Peyer's patch (tissue), 4 donors: ENCODE data around the gene ANKIB1. TPM values are rescaled to one million over a fixed set of nuclear protein-coding genes. Genes with fewer than 3 reads are reported as not detected.

ENCODE experiments used
- DNase-seq, 3 donors: peaks; one replicate each; pipeline ENCODE4 v3.0.0-alpha.2; 2017 to 2019
- H3K27ac ChIP-seq, 4 donors: fragments of 200-600 bp; sonication (generic); one replicate each; pipeline ENCODE4 v1.5.1; 2016 to 2019
- H3K27me3 ChIP-seq, 2 donors: fragments of 200-600 bp; sonication (generic); one replicate each; pipeline ENCODE4 v1.5.1; 2019
- H3K36me3 ChIP-seq, 3 donors: fragments of 200-600 bp; sonication (generic); one replicate each; pipeline ENCODE4 v1.5.1; 2016 to 2019
- H3K4me1 ChIP-seq, 4 donors: fragments of 200-600 bp; sonication (generic); one replicate each; pipeline ENCODE4 v1.5.1; 2016 to 2019
- H3K4me3 ChIP-seq, 4 donors: fragments of 200-600 bp; sonication (generic); 1 replicate in 3 of 4; 2 replicates in 1 of 4; pipeline ENCODE4 v1.5.1; 2016 to 2019; ENCODE audit warnings: mild to moderate bottlenecking in 1 of 4
- H3K9me3 ChIP-seq, 4 donors: fragments of 200-600 bp; sonication (generic); one replicate each; pipeline ENCODE4 v1.5.1; 2016 to 2019; ENCODE audit warnings: mild to moderate bottlenecking in 1 of 4
- CTCF ChIP-seq, 6 experiments: fragments of 450-650 bp in 4 of 6; fragments of 200-600 bp in 2 of 6; sonication (generic) in 1 of 6; IDR thresholded peaks; one replicate each; pipeline ENCODE4 v1.5.1; 2017 to 2019; ENCODE audit warnings: antibody characterized with exemption in 6 of 6, mild to moderate bottlenecking in 3 of 6, moderate library complexity in 1 of 6
- POLR2A ChIP-seq, 2 donors: fragments of 450-650 bp; IDR thresholded peaks; one replicate each; pipeline ENCODE4 v1.5.1; 2017; ENCODE audit warnings: antibody characterized with exemption in 2 of 2, mild to moderate bottlenecking in 2 of 2, moderate library complexity in 2 of 2
- total RNA-seq, 4 donors: library from RNA; depleted of rRNA; stranded (reverse); fragments of >200 nt; gene quantifications; one replicate each; pipeline ENCODE4 v1.1.0, GENCODE V29; 2016

ANKIB1 gene
- total RNA-seq, 4 donors from 2014 or later: 37.8 to 82.5 (median 47.1) TPM

GRCh38 chr7:92412745-92413144 lies 167.0 kb downstream of the ANKIB1 start:
- no peak for DNase-seq
- no peak overlapping the region for H3K27ac ChIP-seq
- H3K4me3 ChIP-seq: no peak overlapping the region
- no peaks in the 10 kb centered on the region for H3K36me3 ChIP-seq
- H3K9me3 ChIP-seq: no peaks in the 10 kb centered on the region
- no peaks in the 10 kb centered on the region for H3K27me3 ChIP-seq
- no peaks in the 10 kb centered on the region for H3K4me1 ChIP-seq
- TF ChIP-seq CTCF (IDR thresholded peaks at IDR 0.05) (no peak), POLR2A (IDR thresholded peaks at IDR 0.05) (no peak)

GRCh38 chr7:92413550-92413949 lies 167.8 kb downstream of the ANKIB1 start:
- Histone ChIP-seq H3K9me3 (no peaks in the 10 kb centered on the region), H3K27ac (no peak overlapping the region), H3K36me3 (no peaks in the 10 kb centered on the region), H3K4me3 (no peak overlapping the region), H3K4me1 (no peaks in the 10 kb centered on the region), H3K27me3 (no peaks in the 10 kb centered on the region)
- TF ChIP-seq CTCF (IDR thresholded peaks at IDR 0.05) (no peak), POLR2A (IDR thresholded peaks at IDR 0.05) (no peak)
- no peak for DNase-seq

GRCh38 chr7:92415225-92415624 lies 169.5 kb downstream of the ANKIB1 start:
- no peak overlapping the region for H3K4me3 ChIP-seq
- TF ChIP-seq POLR2A (IDR thresholded peaks at IDR 0.05) (no peak), CTCF (IDR thresholded peaks at IDR 0.05) (no peak)
- H3K27me3 ChIP-seq: no peaks in the 10 kb centered on the region
- no peaks in the 10 kb centered on the region for H3K36me3 ChIP-seq
- H3K27ac ChIP-seq: no peak overlapping the region
- no peaks in the 10 kb centered on the region for H3K4me1 ChIP-seq
- no peak for DNase-seq
- H3K9me3 ChIP-seq: no peaks in the 10 kb centered on the region

GRCh38 chr7:92417913-92418312 lies 172.1 kb downstream of the ANKIB1 start:
- Histone ChIP-seq H3K4me3 (no peak overlapping the region), H3K27me3 (no peaks in the 10 kb centered on the region), H3K9me3 (no peaks in the 10 kb centered on the region), H3K36me3 (no peaks in the 10 kb centered on the region), H3K4me1 (no peaks in the 10 kb centered on the region), H3K27ac (no peak overlapping the region)
- TF ChIP-seq POLR2A (IDR thresholded peaks at IDR 0.05) (no peak), CTCF (IDR thresholded peaks at IDR 0.05) (no peak)
- no peak for DNase-seq

- DNase-seq: no peak
- Histone ChIP-seq H3K9me3 (no peaks in the 10 kb centered on the region), H3K4me3 (no peak overlapping the region), H3K27ac (no peak overlapping the region), H3K27me3 (no peaks in the 10 kb centered on the region), H3K36me3 (no peaks in the 10 kb centered on the region), H3K4me1 (no peaks in the 10 kb centered on the region)
- TF ChIP-seq CTCF (IDR thresholded peaks at IDR 0.05): no peak
- no peak for TF ChIP-seq POLR2A (IDR thresholded peaks at IDR 0.05)
These were observed 176.1 kb downstream of the ANKIB1 start for GRCh38 chr7:92421676-92422435.
